IMR-90 (cell line): ENCODE data around the gene PDK3.

Source experiments
- RAD21 ChIP-seq: IDR thresholded peaks from 2 replicates; pipeline ENCODE4 v1.6.1; 2012; ENCODE audit warnings: low read length, improper control_type of control experiment
- TF ChIP-seq, protein P1 (sequence below): conservative IDR thresholded peaks from 2 replicates; pipeline ENCODE4 v1.5.1; 2012; ENCODE audit warnings: mild to moderate bottlenecking, low read depth, low read length, improper control_type of control experiment

DNA sequence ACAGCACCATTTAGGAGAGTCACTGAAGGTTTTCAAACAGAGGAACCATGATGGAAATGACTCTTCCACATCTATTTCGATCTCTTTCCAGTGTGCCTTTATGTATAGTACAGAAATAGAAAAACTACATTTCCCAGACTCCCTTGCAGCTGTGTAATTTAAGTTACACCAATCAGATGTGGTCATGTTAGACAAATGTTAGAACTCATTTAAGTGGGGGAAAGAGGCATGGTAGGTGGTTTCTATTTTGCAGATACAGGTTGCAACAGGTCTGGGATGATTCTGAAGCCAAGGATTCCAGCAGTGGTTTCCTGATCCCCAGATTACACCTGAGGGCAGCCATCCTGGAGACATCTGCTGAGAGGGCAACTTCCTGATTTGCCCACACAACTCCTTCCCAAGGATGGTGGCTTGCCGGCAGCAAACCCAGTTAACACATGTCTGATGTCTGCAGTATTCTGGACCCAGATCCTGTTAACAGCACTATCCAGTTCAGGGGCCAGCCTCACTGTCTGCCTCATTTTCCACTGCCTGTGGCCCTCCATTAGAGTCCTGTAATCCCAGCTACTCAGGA, 38.7 kb upstream of the PDK3 start:
- TF ChIP-seq, protein P1, sequence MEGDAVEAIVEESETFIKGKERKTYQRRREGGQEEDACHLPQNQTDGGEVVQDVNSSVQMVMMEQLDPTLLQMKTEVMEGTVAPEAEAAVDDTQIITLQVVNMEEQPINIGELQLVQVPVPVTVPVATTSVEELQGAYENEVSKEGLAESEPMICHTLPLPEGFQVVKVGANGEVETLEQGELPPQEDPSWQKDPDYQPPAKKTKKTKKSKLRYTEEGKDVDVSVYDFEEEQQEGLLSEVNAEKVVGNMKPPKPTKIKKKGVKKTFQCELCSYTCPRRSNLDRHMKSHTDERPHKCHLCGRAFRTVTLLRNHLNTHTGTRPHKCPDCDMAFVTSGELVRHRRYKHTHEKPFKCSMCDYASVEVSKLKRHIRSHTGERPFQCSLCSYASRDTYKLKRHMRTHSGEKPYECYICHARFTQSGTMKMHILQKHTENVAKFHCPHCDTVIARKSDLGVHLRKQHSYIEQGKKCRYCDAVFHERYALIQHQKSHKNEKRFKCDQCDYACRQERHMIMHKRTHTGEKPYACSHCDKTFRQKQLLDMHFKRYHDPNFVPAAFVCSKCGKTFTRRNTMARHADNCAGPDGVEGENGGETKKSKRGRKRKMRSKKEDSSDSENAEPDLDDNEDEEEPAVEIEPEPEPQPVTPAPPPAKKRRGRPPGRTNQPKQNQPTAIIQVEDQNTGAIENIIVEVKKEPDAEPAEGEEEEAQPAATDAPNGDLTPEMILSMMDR = no peak
- no peak for TF ChIP-seq RAD21
